Measurements from ENCODE around the gene MCF2L.
"Not testable (repeated sequence)": the region's sequence is repeated elsewhere in the genome, so short reads cannot be mapped to it uniquely, and the experiment has no call there.

The MCF2L gene, protein sequence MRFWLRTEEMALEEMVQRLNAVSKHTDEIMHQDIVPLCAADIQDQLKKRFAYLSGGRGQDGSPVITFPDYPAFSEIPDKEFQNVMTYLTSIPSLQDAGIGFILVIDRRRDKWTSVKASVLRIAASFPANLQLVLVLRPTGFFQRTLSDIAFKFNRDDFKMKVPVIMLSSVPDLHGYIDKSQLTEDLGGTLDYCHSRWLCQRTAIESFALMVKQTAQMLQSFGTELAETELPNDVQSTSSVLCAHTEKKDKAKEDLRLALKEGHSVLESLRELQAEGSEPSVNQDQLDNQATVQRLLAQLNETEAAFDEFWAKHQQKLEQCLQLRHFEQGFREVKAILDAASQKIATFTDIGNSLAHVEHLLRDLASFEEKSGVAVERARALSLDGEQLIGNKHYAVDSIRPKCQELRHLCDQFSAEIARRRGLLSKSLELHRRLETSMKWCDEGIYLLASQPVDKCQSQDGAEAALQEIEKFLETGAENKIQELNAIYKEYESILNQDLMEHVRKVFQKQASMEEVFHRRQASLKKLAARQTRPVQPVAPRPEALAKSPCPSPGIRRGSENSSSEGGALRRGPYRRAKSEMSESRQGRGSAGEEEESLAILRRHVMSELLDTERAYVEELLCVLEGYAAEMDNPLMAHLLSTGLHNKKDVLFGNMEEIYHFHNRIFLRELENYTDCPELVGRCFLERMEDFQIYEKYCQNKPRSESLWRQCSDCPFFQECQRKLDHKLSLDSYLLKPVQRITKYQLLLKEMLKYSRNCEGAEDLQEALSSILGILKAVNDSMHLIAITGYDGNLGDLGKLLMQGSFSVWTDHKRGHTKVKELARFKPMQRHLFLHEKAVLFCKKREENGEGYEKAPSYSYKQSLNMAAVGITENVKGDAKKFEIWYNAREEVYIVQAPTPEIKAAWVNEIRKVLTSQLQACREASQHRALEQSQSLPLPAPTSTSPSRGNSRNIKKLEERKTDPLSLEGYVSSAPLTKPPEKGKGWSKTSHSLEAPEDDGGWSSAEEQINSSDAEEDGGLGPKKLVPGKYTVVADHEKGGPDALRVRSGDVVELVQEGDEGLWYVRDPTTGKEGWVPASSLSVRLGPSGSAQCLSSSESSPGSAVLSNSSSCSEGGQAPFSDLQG

DNA sequence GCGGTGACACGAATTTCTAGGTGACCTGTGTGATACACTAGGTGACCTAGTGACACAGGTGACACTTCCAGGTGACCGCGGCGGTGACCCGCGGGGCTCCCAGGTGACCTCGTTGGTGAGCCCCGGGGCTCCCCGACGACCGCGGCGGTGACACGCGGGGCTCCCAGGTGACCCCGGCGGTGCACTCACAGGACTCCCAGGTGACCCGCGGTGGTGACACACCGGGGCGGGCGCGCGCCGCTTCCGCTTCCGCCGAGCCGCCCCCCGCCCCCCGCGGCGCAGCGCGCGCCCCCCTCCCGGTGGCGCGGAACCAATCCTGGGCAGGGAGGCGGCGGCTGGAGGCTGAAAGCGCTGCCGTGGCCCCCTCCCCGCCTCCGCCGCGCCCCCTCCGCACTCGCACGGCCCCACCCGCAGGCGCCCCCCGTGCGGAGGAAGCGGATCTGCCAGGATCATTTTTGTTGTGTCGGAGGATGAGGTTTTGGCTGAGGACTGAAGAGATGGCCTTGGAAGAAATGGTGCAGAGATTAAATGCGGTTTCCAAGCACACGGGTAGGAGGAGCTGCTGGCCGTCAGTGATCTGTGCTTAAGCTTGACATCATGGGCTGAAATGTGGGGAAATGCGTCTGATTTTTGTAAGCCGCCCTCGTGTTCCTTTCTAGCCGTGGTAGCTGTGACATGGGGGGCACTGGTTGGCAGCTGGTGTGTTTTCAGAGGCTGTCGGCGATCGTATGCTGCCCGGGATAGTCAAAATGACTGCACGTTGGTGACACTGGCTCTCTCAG lies at the start of gene MCF2L:
TSS of gene MCF2L (plus strand) at position 305 of the 782 bp plus-strand sequence. CDS start at position 471, 166 bp downstream.
- no peak for DNase-seq

DNA sequence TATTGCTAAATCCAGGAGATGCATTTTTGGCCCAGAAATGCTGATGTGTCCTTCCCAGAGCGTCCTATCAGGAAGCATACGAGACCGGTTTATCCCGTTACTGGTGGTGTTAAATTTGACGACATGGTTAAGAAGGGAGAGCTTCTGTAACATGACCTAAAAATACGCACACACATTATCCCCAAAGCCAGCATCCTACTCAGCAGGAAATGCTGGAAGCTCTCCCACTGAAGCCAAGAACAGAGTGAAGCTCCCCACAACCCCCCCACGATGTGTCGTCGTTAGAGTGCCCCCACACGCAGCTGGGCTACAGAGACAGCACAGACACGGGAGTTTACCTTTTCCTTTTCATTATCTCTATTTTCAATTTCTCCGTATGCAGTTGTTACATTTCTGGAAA lies 45.1 kb upstream of the MCF2L start:
- DNase-seq: no peak

DNA sequence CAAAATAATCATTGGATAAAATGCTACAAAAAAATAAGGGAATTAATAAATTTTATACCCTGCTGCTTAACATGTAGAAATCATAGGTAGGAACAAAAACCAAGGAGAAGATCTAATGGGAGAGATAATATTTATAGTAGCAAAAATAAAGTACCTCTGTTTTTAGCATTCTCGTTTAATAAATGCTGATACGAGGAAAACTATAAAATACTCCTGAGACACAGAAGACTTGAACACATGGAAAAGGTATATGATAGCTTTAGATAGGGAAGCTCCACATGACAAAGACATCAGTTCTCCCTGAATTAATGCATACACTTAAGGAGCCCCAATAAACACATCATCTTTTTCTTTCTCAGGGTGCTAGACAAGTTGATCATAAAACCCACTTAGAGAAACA lies 44.6 kb upstream of the MCF2L start:
- DNase-seq: no peak

DNA sequence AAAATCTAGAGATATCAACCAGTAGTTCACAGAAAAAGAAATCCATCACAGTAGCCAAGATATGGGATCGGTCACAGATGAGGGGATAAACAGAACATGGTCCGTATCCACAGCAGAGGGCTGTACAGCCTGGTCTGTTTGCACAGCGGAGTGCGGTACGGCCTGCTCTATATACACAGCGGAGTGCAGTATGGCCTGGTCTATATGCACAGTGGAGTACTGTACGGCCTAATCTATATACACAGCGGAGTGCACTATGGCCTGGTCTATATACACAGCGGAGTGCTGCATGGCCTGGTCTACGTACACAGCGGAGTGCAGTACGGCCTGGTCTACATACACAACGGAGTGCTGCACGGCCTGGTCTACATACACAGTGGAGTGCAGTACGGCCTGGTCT lies 43.0 kb upstream of the MCF2L start:
- no peak for DNase-seq

DNA sequence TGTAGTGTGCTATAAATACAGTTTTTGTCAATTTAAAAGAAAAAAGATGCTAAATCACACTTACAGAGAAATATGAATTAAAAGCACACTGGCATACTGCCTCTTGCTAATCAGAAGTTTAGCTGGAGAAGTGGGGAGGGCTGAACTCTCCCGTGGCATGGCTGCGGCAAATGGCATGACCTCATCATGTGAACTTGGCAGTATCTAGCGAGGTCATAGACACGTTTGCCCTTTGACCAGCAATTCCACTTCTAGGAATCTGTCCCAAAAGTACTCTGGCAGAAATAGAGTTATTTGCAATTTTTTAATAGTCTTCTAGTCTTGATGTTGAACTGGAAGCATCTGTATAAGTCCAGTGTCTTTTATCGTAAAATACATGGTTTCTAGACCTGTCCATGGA lies 42.0 kb upstream of the MCF2L start:
- DNase-seq: no peak

DNA sequence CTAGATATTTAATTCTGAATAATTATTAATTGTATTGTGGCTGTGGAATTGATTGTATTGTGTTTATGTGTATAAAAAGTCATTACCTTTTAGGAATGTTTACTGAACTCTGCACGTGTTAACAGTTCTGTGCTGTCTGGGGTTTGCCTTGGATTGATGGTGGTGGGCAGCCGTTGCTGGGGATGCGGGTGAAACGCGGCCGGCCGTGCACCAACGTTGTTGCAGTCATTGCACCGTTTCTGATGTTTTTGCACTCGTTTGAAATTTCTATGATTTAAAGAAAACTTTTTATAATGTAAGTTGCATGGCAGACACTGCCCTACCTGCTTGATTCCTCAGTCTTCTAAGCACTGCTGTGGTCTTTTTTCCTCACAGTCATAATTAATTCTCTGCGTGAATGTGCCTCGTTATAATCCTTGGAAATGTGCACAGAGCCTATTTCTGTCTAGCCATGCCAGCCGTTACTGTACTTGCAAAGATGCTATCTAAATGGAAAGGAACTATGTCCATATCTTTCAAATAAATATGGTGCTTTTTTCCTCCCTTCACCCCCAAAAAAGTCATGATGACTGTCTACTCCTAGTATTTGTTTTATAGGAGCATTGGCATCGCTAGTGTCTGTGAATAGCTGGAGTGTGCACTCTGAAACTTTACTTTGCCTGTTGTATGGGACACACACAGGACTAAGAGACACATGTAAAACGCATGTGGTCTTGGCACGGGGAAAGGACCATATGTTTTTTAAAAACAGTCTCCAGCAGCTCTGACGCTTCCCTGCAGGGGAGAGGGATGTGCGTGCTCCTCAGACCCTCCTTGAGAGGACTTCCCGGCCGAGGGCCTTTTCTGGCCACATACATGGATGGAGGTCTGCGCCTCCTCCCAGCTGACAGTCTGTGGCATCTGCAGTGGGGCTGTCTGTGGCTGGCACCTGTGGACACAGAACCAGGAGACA lies 40.7 kb upstream of the MCF2L start:
- no peak for DNase-seq

DNA sequence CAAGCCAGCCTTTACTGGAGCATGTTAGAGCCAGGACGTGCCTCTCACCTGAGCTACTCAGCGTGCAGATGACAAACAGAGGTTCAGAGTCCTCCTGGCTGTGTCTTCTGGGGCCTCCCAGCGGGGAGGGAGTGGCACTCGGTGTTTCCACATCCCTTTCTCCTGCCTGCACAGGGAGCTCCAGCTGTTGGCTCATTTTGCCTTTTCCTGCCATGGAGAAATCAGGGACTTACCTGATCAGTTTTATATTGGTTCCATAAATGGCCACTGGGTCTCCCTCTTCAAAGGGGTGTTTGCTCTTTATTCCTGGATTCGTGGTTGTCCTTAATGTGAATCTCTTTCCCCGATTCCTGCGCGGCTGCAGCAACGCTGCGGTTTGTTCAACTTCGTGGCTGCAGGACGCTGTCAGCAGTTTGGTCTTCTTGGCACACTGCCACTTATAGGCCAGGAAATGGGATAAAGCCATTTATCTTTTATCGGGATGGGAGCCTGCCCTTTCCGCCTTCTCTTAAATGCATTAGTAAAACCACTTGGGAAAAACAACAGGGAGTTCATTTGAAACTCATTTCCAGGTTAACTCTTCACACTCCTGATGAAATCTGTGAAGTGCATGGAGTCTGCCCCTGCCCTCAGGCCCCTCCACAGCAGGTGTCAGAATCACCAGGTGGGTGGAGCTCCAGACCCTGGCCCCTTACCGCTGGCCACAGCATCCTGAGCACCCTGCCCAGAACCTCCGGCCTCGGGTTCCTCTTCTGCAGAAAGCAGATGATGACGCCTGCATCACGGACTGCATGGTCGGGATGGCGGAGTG lies 39.8 kb upstream of the MCF2L start:
- no peak for DNase-seq

DNA sequence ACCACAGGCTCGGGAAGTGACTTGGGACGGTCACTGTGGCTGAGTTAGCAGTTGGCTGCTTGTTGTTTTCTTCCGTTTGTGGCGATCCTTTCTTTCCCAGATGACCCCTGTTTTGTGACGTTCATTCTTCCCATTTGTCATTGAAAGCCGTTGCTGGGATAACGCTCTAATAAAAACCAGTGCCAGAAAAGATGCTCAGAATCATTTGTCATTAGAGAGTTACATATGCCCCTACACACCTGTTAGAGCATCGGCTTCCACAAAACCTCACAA lies 39.3 kb upstream of the MCF2L start:
- no peak for DNase-seq

DNA sequence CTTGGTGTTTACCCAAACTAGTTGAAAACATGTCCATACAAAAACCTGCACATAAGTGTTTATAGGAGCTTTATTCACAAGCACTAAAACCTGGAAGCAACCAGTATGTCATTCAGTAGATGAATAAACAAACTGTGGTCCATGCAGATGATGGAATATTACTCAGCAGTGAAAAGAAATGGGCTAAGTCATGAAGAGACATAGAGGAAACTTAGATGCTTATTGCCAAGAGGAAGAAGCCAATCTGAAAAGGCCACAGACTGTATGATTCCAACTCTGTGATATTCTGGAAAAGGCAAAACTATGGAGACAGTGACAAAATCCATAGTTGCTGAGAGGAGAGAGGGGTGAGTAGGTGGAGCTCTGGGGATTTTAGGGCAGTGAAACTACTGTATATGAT lies 38.8 kb upstream of the MCF2L start:
- DNase-seq: no peak

DNA sequence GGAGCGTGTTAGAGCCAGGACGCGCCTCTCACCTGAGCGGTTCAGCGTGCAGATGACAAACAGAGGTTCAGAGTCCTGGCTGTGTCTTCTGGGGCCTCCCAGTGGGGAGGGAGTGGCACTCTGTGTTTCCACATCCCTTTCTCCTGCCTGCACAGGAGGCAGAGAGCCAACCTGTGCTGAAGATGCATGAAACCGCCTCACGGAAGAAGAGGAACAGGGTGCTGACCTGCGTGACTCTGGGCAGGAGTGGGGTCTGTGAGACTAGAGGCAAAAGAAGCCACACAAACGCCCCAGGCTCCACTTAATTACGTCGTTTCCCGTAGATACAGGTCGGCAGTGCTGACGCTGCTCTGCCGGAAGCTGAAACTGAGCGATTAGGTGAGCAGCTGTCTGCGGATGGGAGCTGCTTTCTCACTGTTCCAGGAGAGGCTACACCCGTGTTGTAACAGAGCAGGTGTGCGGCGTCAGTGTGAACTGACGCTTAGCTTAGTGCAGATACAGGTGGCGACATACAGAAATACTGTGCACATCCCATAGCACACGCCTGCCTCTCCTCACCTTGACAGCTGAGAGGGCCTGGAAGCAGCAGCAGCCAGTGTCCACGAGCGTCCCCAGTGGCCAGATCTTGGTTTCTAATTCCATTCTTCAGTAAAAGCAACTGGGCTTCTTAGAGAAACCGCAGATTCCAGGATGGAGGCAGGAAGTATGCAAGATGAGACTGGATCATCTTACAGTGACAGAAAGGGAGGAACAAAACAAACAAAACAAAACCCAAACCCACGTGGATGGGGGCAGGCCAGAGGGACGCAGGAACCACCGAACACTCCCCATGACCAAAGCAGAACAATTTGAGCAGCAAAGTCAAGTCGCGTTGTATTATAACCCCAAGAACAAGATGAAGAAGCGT lies 37.7 kb upstream of the MCF2L start:
- no peak for DNase-seq

DNA sequence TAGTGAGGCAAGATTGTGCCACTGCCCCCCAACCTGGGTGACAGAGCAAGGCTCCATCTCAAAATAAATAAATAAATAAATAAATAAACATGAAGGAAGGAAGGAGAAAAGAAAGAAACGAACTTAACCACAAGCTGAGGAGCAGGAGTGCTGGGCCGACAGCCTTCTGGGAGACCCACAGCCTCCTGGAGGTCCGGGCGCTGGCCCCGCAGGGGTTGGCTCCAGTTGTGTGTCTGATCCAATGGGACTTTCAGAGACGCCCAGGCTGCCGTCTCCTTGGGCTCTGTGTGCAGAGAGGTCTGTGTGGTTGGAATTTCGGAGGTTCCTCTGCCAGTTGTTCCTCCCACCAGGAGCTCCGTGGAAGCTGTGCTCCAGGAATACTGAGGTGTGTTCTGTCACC lies 36.0 kb upstream of the MCF2L start:
- no peak for DNase-seq

DNA sequence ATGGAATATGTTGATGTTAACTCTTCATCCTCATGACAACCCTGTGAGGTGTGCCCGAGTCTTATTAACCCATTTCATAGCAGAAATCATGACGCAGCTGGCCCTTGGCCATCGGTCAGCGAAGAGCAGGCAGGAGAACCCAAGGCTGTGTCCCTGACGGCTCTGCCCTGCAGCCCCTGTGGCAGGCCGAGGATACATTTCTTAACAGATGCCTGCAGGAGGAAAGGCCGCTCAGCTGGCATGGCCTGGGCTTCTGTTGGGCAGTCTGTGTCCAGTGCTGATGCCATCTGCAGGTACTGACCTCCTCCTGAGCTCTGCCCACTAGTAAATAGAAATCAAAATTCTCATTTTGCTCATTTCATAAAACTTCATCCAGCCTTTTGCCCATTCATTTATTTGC lies 35.4 kb upstream of the MCF2L start:
- DNase-seq: no peak

DNA sequence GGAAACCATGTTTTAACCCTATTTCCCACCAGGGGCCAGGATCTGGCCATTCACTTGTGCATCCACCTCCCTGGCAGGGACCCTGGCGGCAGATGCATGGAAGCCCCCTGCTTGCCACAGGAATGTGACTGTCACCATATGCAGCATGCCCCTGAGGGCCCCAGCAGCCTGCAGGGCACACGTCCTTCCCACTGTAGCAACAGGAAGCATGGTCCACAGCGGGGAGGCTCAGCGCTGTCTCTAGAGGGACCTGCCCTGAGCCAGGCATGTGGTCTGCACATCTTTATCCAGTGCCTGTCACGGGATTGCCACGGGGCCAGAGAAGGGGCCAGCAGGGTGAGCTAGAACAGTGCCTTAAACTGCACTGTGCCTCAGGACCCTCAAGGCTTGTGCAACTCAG lies 34.9 kb upstream of the MCF2L start:
- no peak for DNase-seq

DNA sequence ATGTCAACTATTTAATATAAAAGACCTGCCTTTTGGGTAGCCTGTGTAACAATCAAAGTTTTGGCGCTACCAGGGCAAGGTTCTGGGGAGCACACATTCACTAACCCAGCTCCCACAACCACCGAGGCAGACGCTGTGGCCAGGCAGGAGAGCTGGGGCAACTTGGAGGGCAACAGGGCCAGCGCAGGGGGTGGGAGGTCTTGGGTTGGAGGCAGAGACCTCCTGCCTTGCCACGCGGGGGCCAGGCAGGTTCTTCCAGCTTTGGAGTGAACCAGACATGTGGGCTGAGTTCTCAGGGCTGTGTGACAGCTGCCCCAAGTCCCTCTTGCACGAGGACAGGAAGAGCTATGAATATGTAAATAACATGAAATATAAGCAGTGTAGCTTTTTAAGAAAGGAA lies 30.3 kb upstream of the MCF2L start:
- DNase-seq: no peak

DNA sequence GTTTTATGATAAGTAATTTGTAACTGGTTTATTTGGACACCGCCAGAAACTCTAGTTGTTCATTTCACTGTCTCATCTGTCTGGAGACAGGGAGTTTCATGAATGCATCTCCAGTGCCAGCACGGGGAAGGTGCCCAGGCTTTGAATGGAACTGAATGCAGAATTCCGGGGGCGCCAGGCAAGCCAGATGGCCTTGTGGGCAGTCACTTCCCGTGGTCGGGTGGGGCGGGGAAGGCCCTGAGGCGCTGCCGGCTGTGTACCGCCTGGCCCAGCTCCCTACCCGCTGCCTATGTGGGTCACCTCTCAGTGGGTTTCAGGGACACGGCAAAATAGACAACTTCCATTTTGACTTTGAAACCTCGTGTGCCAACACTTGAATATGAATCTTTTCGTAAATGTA lies 28.8 kb upstream of the MCF2L start:
- DNase-seq: no peak

DNA sequence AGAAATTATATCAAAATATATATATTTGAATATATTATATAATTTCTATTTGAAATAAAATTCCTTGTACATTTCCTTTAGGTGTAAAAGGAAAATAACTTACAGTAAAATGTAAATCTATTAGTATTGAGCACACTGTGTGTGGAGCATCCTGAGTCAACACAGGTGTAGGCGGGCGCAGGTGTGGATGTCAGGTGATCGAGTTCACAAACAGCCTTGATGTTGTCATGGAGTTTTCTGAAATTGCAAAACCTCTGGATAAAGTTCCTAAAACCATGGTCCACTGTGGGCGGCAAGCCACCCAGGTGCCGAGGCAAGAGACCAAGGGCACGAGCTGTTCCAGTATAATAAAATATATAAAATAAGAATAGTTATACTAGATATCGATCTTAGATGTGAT lies 27.7 kb upstream of the MCF2L start:
- DNase-seq: no peak

DNA sequence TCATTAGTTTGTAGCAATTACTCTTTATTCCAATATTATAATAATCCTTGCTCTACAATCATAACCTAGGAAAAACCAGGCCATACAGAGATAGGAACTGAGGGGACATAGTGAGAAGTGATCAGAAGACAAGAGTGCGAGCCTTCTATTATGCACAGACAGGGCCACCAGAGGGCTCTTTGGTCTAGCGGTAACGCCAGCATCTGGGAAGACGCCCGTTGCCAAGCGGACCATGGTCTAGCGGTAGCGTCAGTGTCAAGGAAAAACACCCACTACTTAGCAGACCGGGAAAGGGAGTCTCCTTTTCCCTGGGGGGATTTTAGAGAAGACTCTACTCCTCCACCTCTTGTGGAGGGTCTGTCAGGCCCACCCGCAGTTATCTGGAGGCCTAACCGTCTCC lies 27.2 kb upstream of the MCF2L start:
- DNase-seq: not testable (repeated sequence)

DNA sequence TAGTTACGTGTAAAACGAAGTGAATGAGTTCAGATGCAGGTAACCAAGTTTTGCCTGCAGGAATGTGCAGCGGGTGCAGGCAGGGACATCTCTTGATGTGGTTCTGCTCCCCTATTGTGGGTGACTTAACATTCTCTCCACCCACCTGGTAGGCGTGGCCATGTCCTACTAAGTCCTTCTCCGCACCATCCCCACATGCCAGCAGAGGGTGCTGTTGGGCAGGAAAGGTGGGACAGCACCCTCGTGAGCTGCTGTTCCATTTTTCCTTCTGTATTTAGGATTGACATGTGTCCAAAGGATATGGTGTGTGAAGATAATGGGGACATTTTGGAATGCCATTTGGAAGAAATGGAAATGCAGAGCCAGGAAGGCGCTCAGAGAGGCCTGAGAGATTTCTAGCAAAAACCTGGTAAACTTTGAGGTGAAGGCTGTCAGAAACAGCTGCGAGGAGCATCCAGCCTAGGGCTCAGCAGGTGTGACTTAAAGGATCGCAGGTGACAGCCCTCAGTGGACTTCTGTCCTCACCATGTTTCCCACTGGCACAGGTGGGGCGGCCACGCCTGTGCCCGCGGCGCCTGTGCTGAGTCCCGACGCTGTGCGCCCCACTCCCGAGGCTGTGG lies 26.2 kb upstream of the MCF2L start:
- peak; percentile 55 for DNase-seq

All from GOT3 (cell line).